ENCODE data around the gene SLC6A12. TPM values are rescaled to one million over a fixed set of nuclear protein-coding genes. Genes with fewer than 3 reads are reported as not detected.

The SLC6A12 gene
- total RNA-seq, 1 experiment from 2014 or later, result 0.17 TPM

DNA sequence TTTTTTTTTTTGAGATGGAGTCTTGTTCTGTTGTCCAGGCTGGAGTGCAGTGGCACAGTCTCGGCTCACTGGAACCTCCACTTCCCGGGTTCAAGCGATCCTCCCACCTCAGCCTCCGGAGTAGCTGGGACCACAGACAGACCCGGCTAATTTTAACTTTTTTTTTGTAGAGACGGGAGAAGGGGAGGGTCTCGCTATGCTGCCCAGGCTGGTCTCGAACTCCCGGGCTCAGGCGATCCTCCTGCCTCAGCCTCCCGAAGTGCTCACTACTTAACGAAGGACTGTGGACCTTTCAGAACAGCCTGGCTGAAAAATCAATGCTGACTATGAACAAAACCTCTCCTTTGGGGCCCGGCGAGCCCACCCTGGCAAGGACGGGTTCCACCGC, 10.9 kb downstream of the SLC6A12 start:
- H3K23ac ChIP-seq (ENCODE audit: insufficient read length, low read depth, low read length), result no peak overlapping the region
- H3K36me3 Mint-ChIP-seq (ENCODE audit: insufficient read depth in 1 of 3, low read depth in 3 of 3), result no peaks in the 10 kb centered on the region
- H4K5ac ChIP-seq (ENCODE audit: insufficient read length, low read depth, low read length), result no peak overlapping the region
- H3K4me1 ChIP-seq (ENCODE audit: insufficient read depth, low read length), result no peaks in the 10 kb centered on the region
- H3K27ac ChIP-seq (ENCODE audit: insufficient read length, low read depth, low read length), result no peak overlapping the region
- no peak overlapping the region for H2AK5ac ChIP-seq (ENCODE audit: insufficient read length, low read length)
- H3K79me2 ChIP-seq (ENCODE audit: insufficient read depth, low read length), result no peaks in the 10 kb centered on the region
- no peak overlapping the region for H3K18ac ChIP-seq (ENCODE audit: insufficient read length, low read depth, low read length)
- H3K4me1 Mint-ChIP-seq, result peaks cover 20 to 26% of the 10 kb centered on the region in 2 experiments
- no peak overlapping the region for H3K56ac ChIP-seq (ENCODE audit: insufficient read length, low read depth, low read length)
- H3K4me3 Mint-ChIP-seq, result peak overlapping the region; percentile 41 to 72
- H3K9me3 Mint-ChIP-seq, result no peaks in the 10 kb centered on the region; a peak in 1 of 5 replicates
- no peak overlapping the region for H3K9ac ChIP-seq (ENCODE audit: extremely low read depth, insufficient read length, low read length)
- no CpG with 5 or more reads among the region's 16 CpGs for WGBS (ENCODE audit: extremely low coverage, insufficient read length, low lambda C conversion rate)
- H3K27me3 Mint-ChIP-seq (ENCODE audit: low read depth), result peaks cover 94% of the 10 kb centered on the region
- H3T11ph ChIP-seq (ENCODE audit: low read length), result no peak overlapping the region
- TF ChIP-seq, protein P1, sequence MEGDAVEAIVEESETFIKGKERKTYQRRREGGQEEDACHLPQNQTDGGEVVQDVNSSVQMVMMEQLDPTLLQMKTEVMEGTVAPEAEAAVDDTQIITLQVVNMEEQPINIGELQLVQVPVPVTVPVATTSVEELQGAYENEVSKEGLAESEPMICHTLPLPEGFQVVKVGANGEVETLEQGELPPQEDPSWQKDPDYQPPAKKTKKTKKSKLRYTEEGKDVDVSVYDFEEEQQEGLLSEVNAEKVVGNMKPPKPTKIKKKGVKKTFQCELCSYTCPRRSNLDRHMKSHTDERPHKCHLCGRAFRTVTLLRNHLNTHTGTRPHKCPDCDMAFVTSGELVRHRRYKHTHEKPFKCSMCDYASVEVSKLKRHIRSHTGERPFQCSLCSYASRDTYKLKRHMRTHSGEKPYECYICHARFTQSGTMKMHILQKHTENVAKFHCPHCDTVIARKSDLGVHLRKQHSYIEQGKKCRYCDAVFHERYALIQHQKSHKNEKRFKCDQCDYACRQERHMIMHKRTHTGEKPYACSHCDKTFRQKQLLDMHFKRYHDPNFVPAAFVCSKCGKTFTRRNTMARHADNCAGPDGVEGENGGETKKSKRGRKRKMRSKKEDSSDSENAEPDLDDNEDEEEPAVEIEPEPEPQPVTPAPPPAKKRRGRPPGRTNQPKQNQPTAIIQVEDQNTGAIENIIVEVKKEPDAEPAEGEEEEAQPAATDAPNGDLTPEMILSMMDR (conservative IDR thresholded peaks at IDR 0.05), result no peak
- H4K8ac ChIP-seq (replicated peaks; ENCODE audit: insufficient read length, low read depth, low read length), result no peak overlapping the region
- H2BK5ac ChIP-seq (ENCODE audit: insufficient read length, low read length), result no peak overlapping the region
- H3K27ac Mint-ChIP-seq, result no peak overlapping the region
- no peaks in the 10 kb centered on the region for H3K79me1 ChIP-seq (ENCODE audit: insufficient read depth, low read depth, low read length, poor library complexity, severe bottlenecking)
- no peak overlapping the region for H3K4ac ChIP-seq (ENCODE audit: low read depth, low read length)
- peak overlapping the region; percentile 95 for H3K4me2 ChIP-seq (ENCODE audit: insufficient read depth, insufficient read length, low read length)
- peaks cover 4% of the 10 kb centered on the region; the same call in 1 of the 2 replicates for H3K27me3 ChIP-seq (ENCODE audit: insufficient read depth, low read length)
- H3K23me2 ChIP-seq (ENCODE audit: insufficient read length, low read depth, low read length, poor library complexity, severe bottlenecking), result peaks cover 6% of the 10 kb centered on the region
- no peak overlapping the region for H2AFZ ChIP-seq (ENCODE audit: low read length)
- H3K14ac ChIP-seq (ENCODE audit: insufficient read depth, low read length), result no peak overlapping the region
- H2BK12ac ChIP-seq (ENCODE audit: insufficient read length, low read depth, low read length), result no peak overlapping the region
- no peak overlapping the region for H2BK15ac ChIP-seq (ENCODE audit: low read depth, low read length)
- DNase-seq, result no peak
- no peak overlapping the region for H2BK120ac ChIP-seq (ENCODE audit: low read depth, low read length, poor library complexity, severe bottlenecking)
- H2BK20ac ChIP-seq (ENCODE audit: low read depth, low read length, poor library complexity, severe bottlenecking), result no peak overlapping the region
- H4K91ac ChIP-seq (ENCODE audit: insufficient read length, low read depth, low read length), result no peak overlapping the region
- no peaks in the 10 kb centered on the region for H3K9me3 ChIP-seq (ENCODE audit: control insufficient read depth, low read depth, low read length)
- no peaks in the 10 kb centered on the region for H4K20me1 ChIP-seq (ENCODE audit: control insufficient read depth, insufficient read depth, insufficient read length)
